CD4-positive, alpha-beta T cell treated with Interleukin-12 subunit alpha and Interleukin-12 subunit beta, for 1 hour (primary cell): ENCODE measurements around the gene SEPHS1.
"Not testable (repeated sequence)": the region's sequence is repeated elsewhere in the genome, so short reads cannot be mapped to it uniquely, and the experiment has no call there.

Source experiments
- DNase-seq: peaks from one replicate; pipeline ENCODE4 v3.0.0-alpha.2; 2020

Gene SEPHS1

DNA sequence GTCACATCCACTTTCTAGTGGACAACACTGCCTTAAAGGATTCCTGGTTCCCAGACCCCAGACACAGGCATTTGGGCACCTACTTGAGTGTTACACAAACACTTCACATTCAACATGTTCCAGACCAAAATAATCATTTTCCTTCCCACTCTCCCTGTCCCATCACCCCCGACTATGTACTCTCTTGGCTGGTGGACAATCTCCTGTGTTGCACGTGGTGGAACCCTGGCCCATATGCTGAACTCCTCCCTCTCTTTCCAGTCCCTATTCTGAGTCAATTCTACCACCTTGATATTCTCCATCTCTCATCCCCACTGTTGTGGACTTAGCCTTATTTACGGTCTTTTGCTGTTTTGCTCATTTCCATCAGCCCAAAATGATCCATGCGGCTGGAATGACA lies 8.3 kb upstream of the SEPHS1 start:
- DNase-seq = no peak

DNA sequence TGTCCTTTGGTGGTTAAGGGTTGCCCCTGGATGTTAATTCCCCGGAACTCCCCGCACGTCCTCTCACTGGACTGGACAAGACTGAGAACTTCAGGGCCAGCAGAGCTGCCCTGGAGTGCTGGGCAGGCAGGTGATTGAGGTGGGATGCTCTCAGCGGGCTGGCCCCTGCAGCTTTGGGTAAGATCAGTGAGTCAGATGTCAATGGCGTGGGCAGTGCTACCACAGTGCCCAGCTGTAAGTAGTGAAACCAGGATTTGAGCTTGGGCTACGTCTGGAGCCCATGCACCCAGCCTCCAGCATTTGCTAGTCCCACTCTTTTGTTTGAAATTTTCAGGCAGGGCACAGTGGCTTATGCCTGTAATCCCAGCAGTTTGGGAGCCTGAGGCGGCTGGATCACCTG lies 6.7 kb upstream of the SEPHS1 start:
- no peak for DNase-seq

DNA sequence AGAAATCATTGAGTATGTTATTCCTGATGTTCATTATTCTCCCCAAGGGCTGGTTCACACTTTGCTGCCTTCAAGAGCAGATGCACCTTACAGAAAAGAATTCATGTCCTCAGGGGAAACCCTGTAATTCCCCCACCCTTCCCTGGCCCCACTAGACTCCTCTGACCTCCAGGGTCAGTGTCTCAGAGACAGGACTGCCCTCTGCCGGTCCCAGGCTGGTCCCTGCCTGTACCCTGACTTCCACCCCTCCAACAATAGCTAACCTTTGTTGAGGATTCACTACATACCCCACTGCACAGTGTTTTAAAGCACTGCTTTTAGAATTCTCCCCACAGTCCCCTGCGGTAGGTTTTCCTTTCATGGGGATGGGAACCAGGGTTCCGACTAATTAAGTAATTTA lies 4.4 kb upstream of the SEPHS1 start:
- DNase-seq = no peak

DNA sequence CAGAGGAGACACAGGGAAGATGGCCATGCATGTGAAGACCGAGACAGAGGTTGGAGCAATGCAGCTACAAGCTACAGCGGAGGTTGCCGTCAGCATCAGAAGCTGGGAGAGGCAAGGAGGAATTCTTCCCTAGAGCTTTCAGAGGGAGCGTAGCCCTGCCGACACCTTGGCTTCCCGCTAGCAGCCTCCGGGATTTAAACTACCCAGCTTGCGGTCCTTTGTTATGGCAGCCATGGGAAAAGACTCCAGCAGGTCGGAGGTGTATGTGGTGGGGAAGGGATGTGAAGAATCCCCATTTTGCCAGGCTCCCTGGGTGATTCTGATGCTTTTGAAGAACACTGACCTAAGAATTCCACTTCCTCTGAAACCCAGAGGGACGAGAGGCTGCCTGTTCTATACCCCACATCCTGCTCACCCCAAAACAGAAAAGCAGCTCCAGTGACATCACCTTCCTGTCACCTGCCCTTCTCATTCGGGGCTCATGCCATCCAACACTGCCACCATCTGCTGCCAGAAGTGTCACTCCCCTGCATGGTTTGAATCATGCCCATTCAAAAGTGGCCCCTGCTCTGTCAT lies 3.3 kb upstream of the SEPHS1 start:
- peak; percentile 61 for DNase-seq

DNA sequence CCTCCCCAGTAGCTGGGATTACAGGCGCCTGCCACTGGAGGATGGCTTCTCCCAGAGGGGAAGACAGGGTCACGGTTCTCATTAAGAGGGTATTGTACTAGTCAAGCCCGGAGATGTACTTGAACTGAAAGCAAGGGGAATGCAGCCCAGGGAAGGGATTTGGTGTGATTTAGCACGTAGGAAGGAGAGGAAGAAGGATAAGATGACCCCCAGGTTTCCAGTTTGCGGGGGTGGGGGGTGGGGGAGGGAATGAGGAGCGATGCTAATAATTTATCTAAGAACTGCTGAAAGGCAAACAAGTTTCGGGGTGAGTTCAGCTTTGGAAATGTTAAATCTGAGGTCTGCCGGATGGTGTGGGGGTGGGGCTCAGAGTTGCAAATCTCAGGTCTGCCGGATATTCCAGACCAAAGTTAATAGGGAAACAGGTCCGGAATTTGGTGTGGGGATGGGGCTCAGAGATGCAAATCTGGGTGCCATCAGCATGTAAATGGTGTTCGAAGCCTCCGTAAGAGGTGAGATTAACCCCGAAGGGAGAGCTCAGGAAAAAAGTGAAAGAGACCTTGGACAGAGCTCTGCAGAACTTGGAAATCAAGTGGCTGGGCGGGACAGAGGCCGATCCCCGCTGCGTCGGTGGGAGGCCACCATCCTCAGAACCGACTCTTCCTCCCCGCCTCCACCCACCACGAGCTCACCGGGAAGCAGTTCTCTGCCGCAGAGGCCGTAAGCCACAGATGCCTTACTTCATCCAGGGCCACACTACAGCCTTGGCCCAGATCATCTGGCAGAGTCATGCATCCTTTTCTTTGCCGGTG lies 1.6 kb upstream of the SEPHS1 start:
- DNase-seq = no peak

DNA sequence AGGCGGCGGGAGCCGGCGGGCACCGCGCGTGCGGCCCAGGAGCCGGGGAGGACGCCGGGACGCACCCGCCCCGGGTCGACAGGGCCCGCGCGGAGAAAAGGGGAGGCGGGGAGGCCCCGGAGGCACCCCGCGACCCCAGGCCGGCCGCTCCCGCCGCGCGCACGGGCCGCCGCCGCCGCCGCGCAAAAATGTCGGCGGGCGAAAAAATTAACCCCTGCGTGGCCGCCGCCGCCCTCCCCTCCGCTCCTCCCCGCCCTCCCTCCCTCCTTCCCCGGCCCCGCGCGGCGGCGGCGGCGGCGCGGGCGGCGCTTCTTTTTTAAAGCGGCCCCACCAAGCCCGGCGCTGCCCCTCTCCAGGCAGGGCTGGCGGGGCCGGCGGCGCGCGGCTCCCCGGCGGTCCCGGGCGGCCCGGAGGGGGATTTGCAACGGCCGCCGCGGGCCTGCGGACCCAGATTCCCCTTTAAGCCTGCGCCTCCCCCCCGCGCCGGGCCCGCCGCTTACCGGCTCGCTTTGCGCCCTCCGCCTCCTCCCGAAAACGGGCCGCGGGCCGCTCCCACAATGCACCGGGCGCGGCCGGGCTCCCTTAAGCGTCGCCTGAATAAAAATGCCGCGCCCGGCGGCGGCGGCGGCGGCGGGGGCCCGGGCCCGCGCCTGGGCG lies 465 bp downstream of the SEPHS1 start:
- DNase-seq = peak; percentile 83

DNA sequence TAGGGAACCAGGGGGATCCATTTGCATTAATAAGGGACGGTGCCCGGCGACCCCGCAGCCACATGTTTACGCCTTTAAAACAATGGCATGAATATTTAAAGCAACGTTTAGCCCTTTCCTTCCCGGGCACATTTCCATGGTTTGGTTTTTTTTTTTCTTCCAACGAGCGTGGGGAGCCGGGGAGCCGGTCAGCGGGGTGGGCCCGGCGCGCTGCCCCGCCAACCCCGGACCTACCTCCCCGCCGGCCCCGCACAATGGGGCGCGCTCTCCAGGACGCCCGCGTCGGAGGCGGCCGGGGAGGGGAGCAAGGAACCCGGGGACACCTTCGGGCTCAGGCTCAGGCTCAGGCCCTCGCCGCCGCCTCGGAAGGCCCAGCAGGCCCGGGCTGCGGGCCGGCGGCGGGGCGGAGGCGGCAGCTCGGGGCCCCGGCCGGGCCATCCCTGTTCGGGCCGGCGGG lies 1.0 kb downstream of the SEPHS1 start:
- no peak for DNase-seq

DNA sequence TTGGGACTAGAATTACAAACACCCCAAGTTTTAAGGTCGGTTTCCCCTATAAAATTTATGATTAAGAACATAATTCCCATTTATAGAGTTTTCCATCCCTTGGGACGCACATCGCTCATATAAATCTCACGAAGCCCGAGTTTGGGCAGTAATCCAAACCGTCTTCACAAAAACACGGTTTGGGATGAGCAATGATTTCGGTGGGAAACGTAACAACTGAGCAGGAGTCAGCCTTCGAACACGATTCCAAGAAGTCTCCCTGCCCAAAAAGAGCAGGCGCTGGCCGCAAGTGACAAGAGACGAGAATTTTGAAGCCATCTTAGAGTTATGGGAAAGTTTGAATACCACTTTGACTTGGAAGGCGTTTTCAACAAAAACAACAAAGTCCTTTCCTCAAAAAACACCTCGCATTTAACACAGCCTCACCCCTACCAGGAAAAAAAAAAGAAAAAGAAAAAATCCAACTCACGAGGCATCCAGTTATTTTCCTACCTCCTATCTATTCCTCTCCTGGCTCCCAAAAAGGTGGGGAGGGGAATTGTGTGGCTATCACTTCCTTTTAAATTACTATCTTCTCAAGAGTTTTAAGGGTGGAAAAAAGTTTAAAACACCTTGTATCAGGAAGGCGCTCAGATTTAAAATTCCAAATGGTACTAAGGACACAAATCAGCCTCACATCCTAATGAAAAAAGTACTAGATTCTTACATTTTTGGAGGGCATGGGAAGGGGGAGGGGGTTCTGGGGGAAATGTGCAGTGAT lies 1.6 kb downstream of the SEPHS1 start:
- no peak for DNase-seq

DNA sequence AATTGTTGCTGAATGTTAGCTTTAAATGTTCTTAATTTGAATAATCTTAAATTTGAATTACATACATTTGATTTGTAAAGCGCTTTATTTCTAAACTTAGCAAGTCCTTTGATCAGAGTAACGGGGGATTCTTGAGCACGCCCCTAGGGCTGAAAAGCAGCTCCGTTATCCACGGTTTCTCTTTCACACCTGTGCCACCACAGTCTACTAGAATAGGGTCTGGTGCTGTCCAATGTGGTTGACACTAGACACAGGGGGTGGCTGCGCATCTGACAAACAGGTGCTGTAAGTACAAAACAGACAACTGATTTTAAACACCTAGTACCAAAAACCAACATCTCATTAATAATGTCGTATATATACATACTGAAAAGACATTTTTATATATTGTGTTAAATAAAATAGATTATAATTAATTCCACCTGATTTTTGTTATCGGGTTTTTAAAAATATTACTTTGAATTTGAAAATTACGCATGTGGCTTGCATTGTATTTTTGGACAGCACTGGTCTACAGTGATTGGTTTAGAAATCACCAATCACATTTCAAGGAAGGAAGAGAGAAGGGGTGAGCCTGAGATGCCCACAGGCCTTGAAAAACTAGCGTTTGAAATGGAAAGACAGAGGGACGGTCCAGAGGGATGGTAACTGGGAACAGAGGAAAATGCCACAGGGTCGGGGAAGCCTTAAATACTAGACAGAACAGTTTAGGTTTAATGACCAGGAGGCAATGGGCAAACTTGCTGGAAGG lies 7.3 kb downstream of the SEPHS1 start:
- DNase-seq = peak; percentile 58

DNA sequence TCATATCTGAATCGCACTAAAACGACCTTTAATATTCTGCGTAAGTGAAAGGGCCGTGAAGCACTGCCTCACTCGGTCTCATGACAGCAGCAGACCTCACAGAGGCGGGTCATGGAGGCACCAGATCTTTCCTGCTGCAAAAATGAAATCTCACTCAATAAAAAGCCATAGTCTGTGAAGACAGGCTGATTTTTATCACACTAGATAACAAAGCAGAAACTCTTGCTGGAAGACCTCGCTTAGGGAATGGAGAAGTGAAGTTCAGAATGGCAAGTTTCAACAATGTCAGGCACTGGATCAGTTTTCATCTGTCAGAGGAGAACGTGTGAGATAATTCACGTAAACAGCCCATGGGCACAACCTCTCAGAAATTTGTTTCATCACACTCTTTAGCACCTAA lies 8.0 kb downstream of the SEPHS1 start:
- DNase-seq = no peak

DNA sequence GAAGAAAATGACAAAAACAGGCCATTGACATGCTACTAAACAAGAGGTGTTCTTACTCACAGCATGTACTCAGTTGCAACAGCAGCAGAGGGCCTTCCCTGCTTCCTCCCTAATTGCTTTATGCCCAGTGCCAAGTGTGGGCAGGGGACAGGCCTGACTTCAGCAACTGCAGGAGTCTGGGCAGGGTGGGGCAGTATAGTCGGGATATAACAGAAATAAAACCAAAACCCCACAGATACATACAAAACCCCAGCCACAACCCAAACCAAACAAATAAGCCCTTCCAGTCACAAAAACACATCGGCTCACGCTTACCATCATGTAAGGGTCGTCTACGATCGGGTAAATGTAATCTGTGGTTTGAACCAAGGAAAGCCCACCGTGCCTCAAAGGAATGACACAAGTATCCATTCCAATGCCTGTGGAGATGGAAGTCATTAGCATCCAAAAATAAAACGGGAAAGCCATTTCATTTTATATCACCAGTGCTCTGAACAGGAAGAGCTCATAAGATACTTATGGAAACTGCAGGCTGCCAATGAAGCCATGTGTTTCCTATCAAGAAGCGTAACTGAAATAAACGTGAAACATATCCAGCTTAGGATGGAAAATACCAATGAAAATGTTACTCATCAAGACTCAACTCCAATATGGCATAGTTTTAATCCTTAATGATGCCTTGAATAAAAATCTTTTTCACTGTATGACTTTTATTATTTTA lies 9.5 kb downstream of the SEPHS1 start:
- DNase-seq = no peak

DNA sequence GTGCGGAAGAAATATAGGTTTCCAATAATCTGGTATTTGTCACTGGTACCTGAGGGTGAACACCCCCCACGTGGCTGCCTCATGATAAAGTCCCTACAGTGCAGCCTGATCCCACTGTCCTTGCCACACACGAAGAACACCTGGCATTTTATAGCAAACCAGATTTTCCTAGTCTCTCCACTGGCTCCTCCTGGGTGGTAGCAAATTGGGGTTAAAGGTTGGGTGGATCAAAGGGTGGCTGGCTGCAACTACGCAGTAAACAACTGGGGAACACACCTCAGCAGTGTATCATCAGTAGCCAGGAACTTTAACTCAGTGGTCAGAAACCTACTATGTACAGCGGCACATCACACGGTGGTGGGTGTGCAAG lies 10.3 kb downstream of the SEPHS1 start:
- DNase-seq = no peak

DNA sequence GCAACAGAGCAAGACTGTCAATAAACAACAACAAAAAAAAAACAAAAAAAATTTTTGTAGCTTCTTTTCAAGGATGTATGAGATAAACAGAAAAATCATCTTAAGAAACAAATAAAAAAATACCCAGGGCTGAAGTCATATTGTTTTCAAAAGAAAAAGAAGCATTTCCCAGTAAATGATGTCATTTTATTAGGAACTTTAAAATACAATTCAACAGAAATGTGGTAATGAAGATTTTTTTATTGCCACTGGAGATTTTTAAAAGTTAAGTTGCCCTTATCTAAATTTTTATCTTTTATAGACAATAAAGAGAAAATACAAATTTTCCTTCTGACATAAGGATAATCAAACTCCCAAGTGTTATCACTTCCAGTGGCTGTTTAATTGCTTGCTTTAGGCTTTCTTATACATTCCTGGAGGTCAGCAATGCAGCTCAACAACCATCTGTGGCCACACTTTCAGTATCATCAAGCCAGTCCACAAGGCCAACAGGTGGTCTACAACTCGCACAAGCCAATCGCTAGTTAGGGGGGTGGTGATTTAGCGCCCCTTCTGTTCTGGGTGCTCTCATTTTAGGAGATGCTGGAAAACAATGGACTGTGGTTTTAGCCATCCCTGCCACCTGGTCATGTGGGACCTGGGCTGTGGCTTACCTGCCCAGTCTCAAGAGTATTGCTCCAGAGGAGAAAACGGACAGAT lies 10.8 kb downstream of the SEPHS1 start:
- no peak for DNase-seq

DNA sequence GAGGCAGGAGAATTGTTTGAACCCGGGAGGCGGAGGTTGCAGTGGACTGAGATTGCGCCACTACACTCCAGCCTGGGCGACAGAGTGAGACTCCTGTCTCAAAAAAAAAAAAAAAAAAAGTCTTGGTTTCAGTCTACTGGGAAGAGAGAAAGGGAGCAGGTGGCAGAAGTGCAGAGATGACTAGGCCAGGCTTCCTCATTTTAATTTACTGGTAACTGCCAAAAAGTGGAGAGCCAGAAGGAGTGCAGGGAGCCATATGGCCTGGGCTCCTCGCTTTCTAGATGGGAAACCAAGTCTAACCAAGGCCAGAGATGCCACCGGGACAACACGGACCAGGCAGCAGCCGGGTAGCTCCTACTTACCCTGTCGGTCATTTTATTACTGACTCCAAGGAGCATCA lies 12.2 kb downstream of the SEPHS1 start:
- no peak for DNase-seq

DNA sequence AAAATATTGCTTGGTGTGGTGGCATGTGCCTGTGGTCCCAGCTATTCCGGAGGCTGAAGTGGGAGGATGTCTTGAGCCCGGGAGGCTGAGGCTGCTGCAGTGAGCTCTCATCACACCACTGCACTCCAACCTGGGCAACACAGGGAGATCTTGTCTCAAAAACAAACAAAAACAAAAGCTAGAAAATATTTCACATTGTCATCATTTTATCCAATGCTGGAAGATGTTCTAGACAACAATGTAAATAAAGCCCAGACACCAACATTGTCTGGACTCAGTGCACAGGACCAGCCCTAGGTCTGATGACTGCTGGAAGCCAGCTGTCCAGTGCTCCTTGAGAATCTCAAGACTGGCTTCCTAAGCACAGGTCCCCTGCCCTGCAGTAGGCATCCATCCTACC lies 13.5 kb downstream of the SEPHS1 start:
- DNase-seq = no peak

DNA sequence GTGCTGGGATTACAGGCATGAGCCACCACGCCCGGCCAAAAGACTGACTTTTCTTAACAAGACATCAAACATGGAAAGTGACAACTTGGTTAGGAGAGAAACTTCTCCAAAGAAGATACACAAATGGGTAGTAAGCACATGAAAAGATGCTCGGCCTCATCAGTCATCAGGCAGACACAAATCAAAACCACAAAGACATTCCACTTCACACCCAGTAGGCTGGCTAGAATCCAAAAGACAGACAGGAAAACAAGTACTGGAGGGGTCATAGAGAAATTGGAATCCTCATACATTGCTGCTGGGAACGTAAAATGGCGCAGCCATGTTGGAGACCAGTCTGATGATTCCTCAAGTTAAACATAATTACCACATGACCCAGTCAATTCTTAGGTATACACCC lies 16.4 kb downstream of the SEPHS1 start:
- no peak for DNase-seq

DNA sequence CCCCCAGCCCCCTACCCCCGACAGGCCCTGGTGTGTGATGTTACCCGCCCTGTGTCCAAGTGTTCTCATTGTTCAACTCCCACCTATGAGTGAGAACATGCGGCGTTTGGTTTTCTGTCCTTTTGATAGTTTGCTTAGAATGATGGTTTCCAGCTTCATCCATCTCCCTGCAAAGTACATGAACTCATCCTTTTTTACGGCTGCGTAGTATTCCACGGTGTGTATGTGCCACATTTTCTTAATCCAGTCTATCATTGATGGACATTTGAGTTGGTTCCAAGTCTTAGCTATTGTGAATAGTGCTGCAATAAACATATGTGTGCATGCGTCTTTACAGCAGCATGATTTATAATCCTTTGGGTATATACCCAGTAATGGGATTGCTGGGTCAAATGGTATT lies 17.1 kb downstream of the SEPHS1 start:
- not testable (repeated sequence) for DNase-seq

DNA sequence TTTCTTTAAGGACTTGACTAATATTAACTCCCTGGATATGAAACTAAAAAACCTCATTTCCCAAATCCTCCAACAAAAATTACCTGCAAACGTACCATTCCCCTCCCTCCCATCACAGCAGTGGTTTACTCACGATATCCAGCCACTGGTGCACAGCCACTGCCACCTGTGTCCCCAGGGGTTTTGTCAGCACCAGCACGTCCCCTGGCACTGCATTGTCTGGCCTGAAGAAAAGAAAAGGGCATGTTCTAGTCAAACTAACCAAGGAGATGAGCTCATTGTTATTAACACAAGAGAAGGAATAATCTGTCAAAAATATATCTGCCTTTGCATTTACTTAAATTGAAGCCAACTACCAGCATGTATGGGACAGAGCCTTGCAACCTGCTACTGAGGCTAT lies 18.5 kb downstream of the SEPHS1 start:
- no peak for DNase-seq

DNA sequence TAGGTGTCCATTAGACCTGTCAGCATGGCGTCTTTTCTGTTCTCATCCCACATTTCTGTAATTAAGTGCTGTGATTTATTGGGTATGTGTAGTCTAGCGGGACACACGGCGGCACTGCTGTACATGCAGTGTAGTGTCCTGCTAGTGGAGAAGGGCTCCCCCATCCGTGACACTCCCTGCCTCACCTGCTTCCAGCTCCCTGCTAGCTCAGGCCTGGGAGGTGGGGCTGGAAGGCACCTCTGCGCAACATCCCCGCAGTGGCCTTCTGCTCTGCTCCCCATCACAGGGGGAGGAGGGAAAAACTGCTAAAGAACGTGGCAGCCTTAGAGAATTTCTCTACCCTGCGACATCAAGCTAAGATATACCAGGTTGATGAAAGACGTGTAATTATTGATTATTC lies 19.5 kb downstream of the SEPHS1 start:
- DNase-seq = no peak

DNA sequence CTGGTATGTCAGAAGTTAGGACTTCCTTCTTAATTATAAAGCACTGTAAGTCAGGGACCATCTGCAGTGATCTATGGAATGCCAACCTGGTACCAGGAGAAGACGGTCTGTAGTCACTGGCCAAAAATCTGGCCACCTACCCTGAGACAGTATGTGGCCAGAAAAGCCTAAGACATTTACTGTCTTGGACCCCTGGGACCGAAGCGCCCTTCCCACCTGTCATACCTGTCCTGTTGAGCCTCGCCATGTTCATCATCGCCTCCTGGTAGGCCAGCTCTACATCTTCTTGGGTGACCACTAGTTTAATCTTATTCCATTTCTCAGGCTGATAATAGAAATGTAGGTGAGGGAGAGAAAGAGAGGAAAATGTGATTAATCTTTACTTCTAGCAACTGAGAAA lies 20.0 kb downstream of the SEPHS1 start:
- DNase-seq = no peak

DNA sequence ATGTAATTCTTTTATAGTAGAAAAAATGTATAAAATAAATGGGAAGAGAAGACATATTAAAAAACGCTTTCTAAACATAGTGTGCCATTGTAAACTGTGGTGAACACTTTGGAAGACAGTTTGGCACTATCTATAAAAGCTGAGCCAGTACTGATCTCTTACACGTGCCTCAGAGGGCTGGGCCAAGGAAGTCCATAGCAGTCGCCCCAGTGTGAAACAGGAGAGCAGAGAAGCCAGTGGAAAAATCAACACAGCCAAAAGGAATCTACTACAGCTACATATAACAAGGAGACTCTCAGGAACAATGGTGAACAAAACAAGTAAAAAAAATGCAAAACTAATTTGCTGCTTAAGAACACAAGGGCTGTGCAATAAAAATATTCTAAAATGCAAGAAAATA lies 20.6 kb downstream of the SEPHS1 start:
- DNase-seq = no peak
